ENCODE results near the gene NUCKS1. TPM values are rescaled to one million over a fixed set of nuclear protein-coding genes. Genes with fewer than 3 reads are reported as not detected.

NUCKS1 gene
- total and polyA plus RNA-seq, 10 donors = 26.9 to 142 (median 96.7) TPM

DNA sequence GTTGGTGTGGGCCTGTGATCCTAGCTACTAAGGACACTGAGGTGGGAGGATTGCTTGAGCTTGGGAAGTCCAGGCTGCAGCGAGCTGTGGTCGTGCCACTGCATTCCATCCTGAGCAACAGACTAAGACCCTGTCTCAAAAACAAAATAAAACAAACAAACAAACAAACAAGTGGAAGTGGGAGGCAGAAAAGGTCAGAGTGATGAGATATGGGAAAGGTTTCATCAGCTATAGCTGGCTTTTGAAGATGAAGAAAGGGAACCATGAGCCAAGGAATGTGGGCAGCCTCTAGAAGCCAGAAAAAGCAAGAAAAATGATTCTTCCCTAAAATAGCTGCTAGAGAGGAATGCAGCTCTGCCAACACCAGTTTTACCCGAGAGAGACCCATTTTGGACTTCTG lies 10.6 kb upstream of the NUCKS1 start:
- TF ChIP-seq POLR2A (IDR thresholded peaks at IDR 0.05) (no peak), POLR2AphosphoS5 (IDR thresholded peaks at IDR 0.05) (no peak)
- no peaks in the 10 kb centered on the region for H3K4me1 ChIP-seq

GRCh38 chr1:205756552-205756951 lies 6.6 kb upstream of the NUCKS1 start:
- Histone ChIP-seq H3K4me1 (no peaks in the 10 kb centered on the region), H3K27ac (no peak overlapping the region), H3K4me3 (no peak overlapping the region), H3K36me3 (no peaks in the 10 kb centered on the region), H3K27me3 (replicated peaks in 1 of 7) (no peaks in the 10 kb centered on the region), H3K9me3 (no peaks in the 10 kb centered on the region)
- TF ChIP-seq CTCF (IDR thresholded peaks at IDR 0.05 in 8 of 11, conservative IDR thresholded peaks at IDR 0.05 in 3 of 11) (no peak), POLR2AphosphoS5 (IDR thresholded peaks at IDR 0.05) (no peak), POLR2A (IDR thresholded peaks at IDR 0.05) (no peak)
- 93 to 97% (median 95%) methylated on average over 3 of the region's 3 CpGs for WGBS, 5 donors
- no peak for DNase-seq
- intact Hi-C loops (cut with DNase I; ENCODE audit: low total_unique reads) = no loop called here

More for the DNA sequence above, 10.6 kb upstream of the NUCKS1 start:
- no peak overlapping the region for H3K4me3 ChIP-seq
- no peak for DNase-seq
- intact Hi-C loops (cut with DNase I; ENCODE audit: low total_unique reads) = no loop called here
- H3K9me3 ChIP-seq = no peaks in the 10 kb centered on the region
- 88 to 93% (median 92%) methylated on average over 3 of the region's 3 CpGs for whole genome bisulfite sequencing, 5 donors
- no peak overlapping the region for H3K27ac ChIP-seq
- H3K27me3 ChIP-seq (replicated peaks in 1 of 7) = no peaks in the 10 kb centered on the region
- no peaks in the 10 kb centered on the region for H3K36me3 ChIP-seq

GRCh38 chr1:205754857-205755256 lies 4.9 kb upstream of the NUCKS1 start:
- Histone ChIP-seq H3K9me3 (no peaks in the 10 kb centered on the region), H3K27me3 (replicated peaks in 1 of 7) (no peaks in the 10 kb centered on the region), H3K4me1 (peaks cover 0 to 7% (median 5%) of the 10 kb centered on the region in 6 donors), H3K4me3 (no peak overlapping the region), H3K27ac (no peak overlapping the region), H3K36me3 (no peaks in the 10 kb centered on the region)
- TF ChIP-seq POLR2A (IDR thresholded peaks at IDR 0.05) (no peak), POLR2AphosphoS5 (IDR thresholded peaks at IDR 0.05) (no peak), CTCF (IDR thresholded peaks at IDR 0.05 in 8 of 11, conservative IDR thresholded peaks at IDR 0.05 in 3 of 11) (no peak)
- intact Hi-C loops (cut with DNase I; ENCODE audit: low total_unique reads) = no loop called here
- DNase-seq = no peak
- WGBS, 5 donors = 74 to 88% (median 82%) methylated on average over 5 of the region's 5 CpGs

DNA sequence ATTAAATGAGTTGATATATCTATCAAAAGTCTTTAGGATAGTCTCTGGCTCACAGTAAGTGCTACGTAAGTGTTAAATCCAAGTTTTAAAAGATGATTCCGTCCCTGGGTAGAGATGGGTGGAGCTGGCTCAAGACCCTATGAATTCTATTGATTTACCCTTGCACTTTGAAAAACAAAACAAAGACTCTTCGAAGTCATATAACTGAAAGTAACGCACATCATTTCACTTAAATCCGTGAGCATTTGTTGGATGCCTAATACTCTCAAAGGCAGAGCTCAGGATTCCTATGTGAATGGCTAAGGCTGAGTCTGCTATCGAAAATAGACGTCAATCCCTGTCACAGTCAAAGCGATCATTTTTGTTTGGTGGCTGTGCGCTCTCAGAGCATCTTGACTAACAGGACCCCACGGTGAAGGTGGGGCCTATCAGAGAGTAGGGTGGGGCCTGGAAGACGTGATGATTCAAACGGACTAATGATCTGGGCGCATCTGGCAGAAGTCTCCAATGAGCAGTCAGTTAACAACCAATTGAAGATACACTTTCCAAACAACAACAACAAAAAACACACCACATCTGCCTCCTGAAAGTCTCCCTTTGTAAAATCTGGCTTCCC lies 1.2 kb upstream of the NUCKS1 start:
- intact Hi-C loops (cut with DNase I; ENCODE audit: low total_unique reads) = no loop called here
- H3K4me3 ChIP-seq = peak overlapping the region in 2 of 8 donors; percentile 89 to 91
- peak overlapping the region in 3 of 8 donors; percentile 97 to 99 (median 98) for H3K27ac ChIP-seq

GRCh38 chr1:205749234-205750137 lies 496 bp downstream of the NUCKS1 start:
- 0 to 2% (median 1%) methylated on average over 15 to 81 of the region's 81 CpGs for WGBS, 5 donors
- TF ChIP-seq POLR2A (IDR thresholded peaks at IDR 0.05) (peak in 2 of 3 donors; percentile 62 to 86), CTCF (IDR thresholded peaks at IDR 0.05 in 8 of 11, conservative IDR thresholded peaks at IDR 0.05 in 3 of 11) (peak in 5 of 11 experiments; percentile 7 to 46 (median 35)), POLR2AphosphoS5 (IDR thresholded peaks at IDR 0.05) (peak; percentile 89 to 96 (median 94))
- peaks cover 25 to 50% (median 38%) of the 10 kb centered on the region in 6 donors for H3K4me1 ChIP-seq
- H3K27me3 ChIP-seq (replicated peaks in 1 of 7) = no peaks in the 10 kb centered on the region
- no peaks in the 10 kb centered on the region for H3K36me3 ChIP-seq
- DNase-seq = peak; percentile 99
- H3K4me3 ChIP-seq = peak overlapping the region; percentile 58 to 91 (median 78)
- no peaks in the 10 kb centered on the region for H3K9me3 ChIP-seq
- H3K27ac ChIP-seq = peak overlapping the region; percentile 85 to 100 (median 98)
- intact Hi-C loops (cut with DNase I; ENCODE audit: low total_unique reads) = no loop called here

More for the DNA sequence above, 1.2 kb upstream of the NUCKS1 start:
- WGBS, 5 donors = 81 to 89% (median 84%) methylated on average over 13 of the region's 13 CpGs
- Histone ChIP-seq H3K36me3 (no peaks in the 10 kb centered on the region), H3K4me1 (peaks cover 25 to 35% (median 29%) of the 10 kb centered on the region in 6 donors), H3K9me3 (no peaks in the 10 kb centered on the region), H3K27me3 (replicated peaks in 1 of 7) (no peaks in the 10 kb centered on the region)
- TF ChIP-seq POLR2AphosphoS5 (IDR thresholded peaks at IDR 0.05) = no peak
- DNase-seq = no peak

All from spleen (tissue), 11 donors.